ENCODE measurements around the gene OAS1.

Gene OAS1

GRCh38 chr12:112927475-112927874, 20.7 kb downstream of the OAS1 start:
- ChIA-PET CTCF (no interaction called here), POLR2A (no interaction called here)
- TF ChIP-seq ARNT (IDR thresholded peaks at IDR 0.05) (no peak), CTBP1 (IDR thresholded peaks at IDR 0.05; ENCODE audit: borderline replicate concordance) (no peak), ELF4 (IDR thresholded peaks at IDR 0.05) (no peak), FOXM1 (IDR thresholded peaks at IDR 0.05; ENCODE audit: borderline replicate concordance) (no peak), ZNF384 (IDR thresholded peaks at IDR 0.05) (no peak), FOXA1 (IDR thresholded peaks at IDR 0.05) (no peak)
- DNase-seq (ENCODE audit: extremely low spot score), result no peak

GRCh38 chr12:112927925-112928324, 21.2 kb downstream of the OAS1 start:
- DNase-seq (ENCODE audit: extremely low spot score), result no peak
- no peak for TF ChIP-seq SUZ12 (IDR thresholded peaks at IDR 0.05)
- no peak for TF ChIP-seq NFRKB (IDR thresholded peaks at IDR 0.05)
- TF ChIP-seq SP1 (IDR thresholded peaks at IDR 0.05), result no peak
- no peak for TF ChIP-seq ELF4 (IDR thresholded peaks at IDR 0.05)
- TF ChIP-seq BHLHE40 (IDR thresholded peaks at IDR 0.05; ENCODE audit: borderline replicate concordance), result no peak
- TF ChIP-seq, protein P1, sequence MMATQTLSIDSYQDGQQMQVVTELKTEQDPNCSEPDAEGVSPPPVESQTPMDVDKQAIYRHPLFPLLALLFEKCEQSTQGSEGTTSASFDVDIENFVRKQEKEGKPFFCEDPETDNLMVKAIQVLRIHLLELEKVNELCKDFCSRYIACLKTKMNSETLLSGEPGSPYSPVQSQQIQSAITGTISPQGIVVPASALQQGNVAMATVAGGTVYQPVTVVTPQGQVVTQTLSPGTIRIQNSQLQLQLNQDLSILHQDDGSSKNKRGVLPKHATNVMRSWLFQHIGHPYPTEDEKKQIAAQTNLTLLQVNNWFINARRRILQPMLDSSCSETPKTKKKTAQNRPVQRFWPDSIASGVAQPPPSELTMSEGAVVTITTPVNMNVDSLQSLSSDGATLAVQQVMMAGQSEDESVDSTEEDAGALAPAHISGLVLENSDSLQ (IDR thresholded peaks at IDR 0.05), result no peak
- no peak for TF ChIP-seq CTBP1 (IDR thresholded peaks at IDR 0.05; ENCODE audit: borderline replicate concordance)
- TF ChIP-seq TARDBP (IDR thresholded peaks at IDR 0.05), result no peak
- no peak for TF ChIP-seq FOXM1 (IDR thresholded peaks at IDR 0.05; ENCODE audit: borderline replicate concordance)
- no peak for TF ChIP-seq ZNF384 (IDR thresholded peaks at IDR 0.05)
- TF ChIP-seq ARNT (IDR thresholded peaks at IDR 0.05), result no peak
- no peak for TF ChIP-seq LEF1 (IDR thresholded peaks at IDR 0.05; ENCODE audit: borderline replicate concordance)
- no peak for TF ChIP-seq FOXK2 (IDR thresholded peaks at IDR 0.05)
- no peak for TF ChIP-seq FOXA1 (IDR thresholded peaks at IDR 0.05)
- no peak for TF ChIP-seq L3MBTL2 (conservative IDR thresholded peaks at IDR 0.05)
- no peak for TF ChIP-seq HDGF (IDR thresholded peaks at IDR 0.05; ENCODE audit: borderline replicate concordance)
- CTCF ChIA-PET, result no interaction called here
- POLR2A ChIA-PET, result no interaction called here

DNA sequence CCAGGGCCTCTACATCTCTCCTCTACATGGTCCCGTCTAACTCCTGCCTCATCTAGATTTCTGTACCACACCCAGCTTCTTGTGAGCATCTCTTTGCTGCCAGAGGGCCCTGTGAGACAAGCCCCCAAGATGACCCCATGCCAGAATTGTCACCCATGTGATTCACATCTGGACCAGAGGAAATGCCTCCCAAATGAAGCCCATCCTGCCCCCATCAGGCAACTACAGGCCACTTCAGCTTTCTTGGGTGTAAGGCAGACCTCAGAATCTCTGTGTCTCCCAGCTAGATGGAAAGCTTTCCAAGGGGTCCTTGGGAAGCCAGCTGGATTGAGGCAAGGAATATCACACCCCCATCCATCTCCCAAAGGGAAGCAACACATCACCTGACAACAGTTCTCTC, 22.2 kb downstream of the OAS1 start:
- TF ChIP-seq, protein P1 (IDR thresholded peaks at IDR 0.05), result no peak
- no peak for TF ChIP-seq FOXM1 (IDR thresholded peaks at IDR 0.05; ENCODE audit: borderline replicate concordance)
- TF ChIP-seq ARNT (IDR thresholded peaks at IDR 0.05), result no peak
- no peak for TF ChIP-seq SUZ12 (IDR thresholded peaks at IDR 0.05)
- no peak for TF ChIP-seq FOXA1 (IDR thresholded peaks at IDR 0.05)
- TF ChIP-seq ELF4 (IDR thresholded peaks at IDR 0.05), result no peak
- no peak for TF ChIP-seq HDGF (IDR thresholded peaks at IDR 0.05; ENCODE audit: borderline replicate concordance)
- TF ChIP-seq FOXK2 (IDR thresholded peaks at IDR 0.05), result no peak
- no peak for TF ChIP-seq BHLHE40 (IDR thresholded peaks at IDR 0.05; ENCODE audit: borderline replicate concordance)
- TF ChIP-seq NFRKB (IDR thresholded peaks at IDR 0.05), result no peak
- TF ChIP-seq SP1 (IDR thresholded peaks at IDR 0.05), result no peak
- no peak for TF ChIP-seq TARDBP (IDR thresholded peaks at IDR 0.05)
- no peak for TF ChIP-seq LEF1 (IDR thresholded peaks at IDR 0.05; ENCODE audit: borderline replicate concordance)
- TF ChIP-seq L3MBTL2 (conservative IDR thresholded peaks at IDR 0.05), result no peak
- no peak for TF ChIP-seq CTBP1 (IDR thresholded peaks at IDR 0.05; ENCODE audit: borderline replicate concordance)
- TF ChIP-seq ZNF384 (IDR thresholded peaks at IDR 0.05), result no peak
- CTCF ChIA-PET, result no interaction called here
- no peak for DNase-seq (ENCODE audit: extremely low spot score)
- POLR2A ChIA-PET, result no interaction called here

GRCh38 chr12:112929715-112930114, 23.0 kb downstream of the OAS1 start:
- TF ChIP-seq SP1 (IDR thresholded peaks at IDR 0.05), result no peak
- TF ChIP-seq ARNT (IDR thresholded peaks at IDR 0.05), result no peak
- no peak for TF ChIP-seq LEF1 (IDR thresholded peaks at IDR 0.05; ENCODE audit: borderline replicate concordance)
- no peak for TF ChIP-seq NFRKB (IDR thresholded peaks at IDR 0.05)
- no peak for TF ChIP-seq L3MBTL2 (conservative IDR thresholded peaks at IDR 0.05)
- TF ChIP-seq ZNF384 (IDR thresholded peaks at IDR 0.05), result no peak
- TF ChIP-seq, protein P1 (IDR thresholded peaks at IDR 0.05), result no peak
- TF ChIP-seq SUZ12 (IDR thresholded peaks at IDR 0.05), result no peak
- no peak for TF ChIP-seq BHLHE40 (IDR thresholded peaks at IDR 0.05; ENCODE audit: borderline replicate concordance)
- no peak for TF ChIP-seq CTBP1 (IDR thresholded peaks at IDR 0.05; ENCODE audit: borderline replicate concordance)
- TF ChIP-seq ELF4 (IDR thresholded peaks at IDR 0.05), result no peak
- no peak for TF ChIP-seq FOXK2 (IDR thresholded peaks at IDR 0.05)
- TF ChIP-seq HDGF (IDR thresholded peaks at IDR 0.05; ENCODE audit: borderline replicate concordance), result no peak
- no peak for TF ChIP-seq TARDBP (IDR thresholded peaks at IDR 0.05)
- TF ChIP-seq FOXA1 (IDR thresholded peaks at IDR 0.05), result no peak
- no peak for TF ChIP-seq FOXM1 (IDR thresholded peaks at IDR 0.05; ENCODE audit: borderline replicate concordance)
- CTCF ChIA-PET, result no interaction called here
- no peak for DNase-seq (ENCODE audit: extremely low spot score)
- POLR2A ChIA-PET, result no interaction called here

DNA sequence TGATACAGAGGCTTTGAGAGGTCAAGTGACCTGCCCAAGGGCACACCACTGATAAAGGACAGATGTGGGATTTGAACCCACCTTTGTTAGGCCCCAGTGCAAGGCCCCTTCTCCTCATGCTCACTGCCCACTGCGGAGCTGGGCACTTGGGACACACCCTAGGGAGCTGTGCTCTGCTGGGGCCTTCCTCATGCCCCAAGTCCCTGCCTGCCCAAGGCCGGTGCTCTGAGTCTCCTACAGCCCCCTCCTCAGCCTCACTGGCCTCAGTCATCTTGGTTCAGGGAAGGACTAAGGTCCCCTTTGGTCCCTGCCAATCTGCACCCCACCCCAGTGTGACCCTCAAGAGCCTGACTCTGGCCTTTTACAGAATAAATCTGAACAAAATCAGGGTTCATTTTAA, 23.6 kb downstream of the OAS1 start:
- CTCF ChIA-PET, result no interaction called here
- POLR2A ChIA-PET, result no interaction called here
- DNase-seq (ENCODE audit: extremely low spot score), result no peak
- TF ChIP-seq SUZ12 (IDR thresholded peaks at IDR 0.05) (no peak), CTBP1 (IDR thresholded peaks at IDR 0.05; ENCODE audit: borderline replicate concordance) (no peak), LEF1 (IDR thresholded peaks at IDR 0.05; ENCODE audit: borderline replicate concordance) (no peak), FOXA1 (IDR thresholded peaks at IDR 0.05) (no peak)
- TF ChIP-seq, protein P1 (IDR thresholded peaks at IDR 0.05), result no peak

All from HEK293T (cell line).